Osteocyte (in vitro differentiated cells): ENCODE results near the gene GAN. TPM values are rescaled to one million over a fixed set of nuclear protein-coding genes. Genes with fewer than 3 reads are reported as not detected.

ENCODE experiments used
- DNase-seq: peaks from one replicate; pipeline ENCODE4 v3.0.0; 2021; ENCODE audit warnings: mixed read lengths; ENCODE audit not compliant: unreplicated experiment; ENCODE audit errors: extremely low spot score
- H3K27ac Mint-ChIP-seq: one replicate; pipeline ENCODE4 v1.8.0; 2021; ENCODE audit warnings: mild to moderate bottlenecking, mixed read lengths; ENCODE audit not compliant: unreplicated experiment
- H3K27me3 Mint-ChIP-seq: one replicate; pipeline ENCODE4 v1.8.0; 2021; ENCODE audit warnings: mixed read lengths; ENCODE audit not compliant: unreplicated experiment
- H3K36me3 Mint-ChIP-seq: one replicate; pipeline ENCODE4 v1.8.0; 2021; ENCODE audit warnings: mixed read lengths; ENCODE audit not compliant: unreplicated experiment
- H3K4me1 Mint-ChIP-seq: one replicate; pipeline ENCODE4 v1.8.0; 2021; ENCODE audit warnings: mixed read lengths; ENCODE audit not compliant: unreplicated experiment
- H3K4me3 Mint-ChIP-seq: one replicate; pipeline ENCODE4 v1.8.0; 2021; ENCODE audit warnings: mild to moderate bottlenecking, moderate library complexity, mixed read lengths; ENCODE audit not compliant: unreplicated experiment
- H3K9me3 Mint-ChIP-seq: one replicate; pipeline ENCODE4 v1.8.0; 2021; ENCODE audit warnings: mixed read lengths; ENCODE audit not compliant: unreplicated experiment
- CTCF ChIP-seq: fragments of 200-600 bp; sonication (generic); IDR thresholded peaks from 2 replicates; pipeline ENCODE4 v1.5.0; 2021; ENCODE audit warnings: antibody characterized with exemption, mild to moderate bottlenecking, moderate library complexity
- long read RNA-seq: library from polyadenylated mRNA; unstranded; transcript quantifications from one replicate; pipeline ENCODE4 v2.0.0, GENCODE V29; 2021
- total RNA-seq: library from RNA; stranded (reverse); gene quantifications from 2 replicates; pipeline ENCODE4 v1.2.1, GENCODE V29; 2021

Gene GAN
- total RNA-seq = 9.2 and 11.9 TPM in 2 replicates
- long read RNA-seq, full-length matches to known transcripts = 2 of 9 reads
- long read RNA-seq, partial matches to known transcripts = 1 of 9 reads
- long read RNA-seq, other reads (novel, unspliced or antisense) = 6 of 9 reads

- Mint-ChIP-seq H3K4me3 (peak within 1 kb of the TSS; percentile 94), H3K36me3 (no peaks in the 10 kb centered on the region), H3K27me3 (no peaks in the 10 kb centered on the region), H3K4me1 (peaks cover 50% of the 10 kb centered on the region), H3K9me3 (no peaks in the 10 kb centered on the region), H3K27ac (peak within 1 kb of the TSS; percentile 80)
- no peak for TF ChIP-seq CTCF
- peak; percentile 97 for DNase-seq
These were observed at the start of gene GAN for GRCh38 chr16:81314603-81315270. Gene GAN (plus strand): TSS chr16:81314962. CDS start chr16:81315114, 152 bp downstream.

GRCh38 chr16:81265052-81265451 is 49.7 kb upstream of the GAN start:
- Mint-ChIP-seq H3K4me3 (no peak overlapping the region), H3K27me3 (peaks cover 14% of the 10 kb centered on the region), H3K36me3 (no peaks in the 10 kb centered on the region), H3K4me1 (no peaks in the 10 kb centered on the region), H3K9me3 (no peaks in the 10 kb centered on the region), H3K27ac (no peak overlapping the region)
- no peak for TF ChIP-seq CTCF
- no peak for DNase-seq

GRCh38 chr16:81265658-81266451 is 48.9 kb upstream of the GAN start:
- peaks cover 10% of the 10 kb centered on the region for H3K27me3 Mint-ChIP-seq
- no peak overlapping the region for H3K4me3 Mint-ChIP-seq
- H3K36me3 Mint-ChIP-seq = no peaks in the 10 kb centered on the region
- no peaks in the 10 kb centered on the region for H3K4me1 Mint-ChIP-seq
- H3K9me3 Mint-ChIP-seq = no peaks in the 10 kb centered on the region
- H3K27ac Mint-ChIP-seq = no peak overlapping the region
- no peak for DNase-seq
- TF ChIP-seq CTCF = no peak

GRCh38 chr16:81266680-81267095 is 48.1 kb upstream of the GAN start:
- H3K36me3 Mint-ChIP-seq = no peaks in the 10 kb centered on the region
- no peaks in the 10 kb centered on the region for H3K4me1 Mint-ChIP-seq
- H3K9me3 Mint-ChIP-seq = no peaks in the 10 kb centered on the region
- no peak for TF ChIP-seq CTCF
- H3K4me3 Mint-ChIP-seq = no peak overlapping the region
- H3K27me3 Mint-ChIP-seq = peaks cover 8% of the 10 kb centered on the region
- no peak overlapping the region for H3K27ac Mint-ChIP-seq
- DNase-seq = no peak

GRCh38 chr16:81268509-81268908 is 46.3 kb upstream of the GAN start:
- Mint-ChIP-seq H3K9me3 (no peaks in the 10 kb centered on the region), H3K27me3 (peaks cover 4% of the 10 kb centered on the region), H3K36me3 (no peaks in the 10 kb centered on the region), H3K4me3 (no peak overlapping the region), H3K27ac (no peak overlapping the region), H3K4me1 (no peaks in the 10 kb centered on the region)
- TF ChIP-seq CTCF = no peak
- no peak for DNase-seq
